CD14-positive monocyte (primary cell): ENCODE data around the gene RER1. TPM values are rescaled to one million over a fixed set of nuclear protein-coding genes. Genes with fewer than 3 reads are reported as not detected.

Experiments
- DNase-seq, 3 donors: peaks; one replicate each; pipeline ENCODE4 v3.0.0-alpha.2; 2011 to 2022
- H2AFZ ChIP-seq: 2 replicates; pipeline ENCODE4 v1.6.0; 2012; ENCODE audit warnings: mild to moderate bottlenecking, low read depth, low read length, inconsistent platforms; ENCODE audit not compliant: insufficient read depth, poor library complexity, severe bottlenecking
- H3K27ac ChIP-seq, 2 donors: 1 replicate in 1 of 2; 2 replicates in 1 of 2; pipeline ENCODE4 v1.5.1; 2012 to 2013; ENCODE audit warnings: low read length in 2 of 2, control low read depth in 1 of 2, inconsistent platforms in 1 of 2, low read depth in 1 of 2, mild to moderate bottlenecking in 1 of 2
- H3K27me3 ChIP-seq, 2 donors: one replicate each; pipeline versions ENCODE4 v1.6.0 to v1.6.1; 2011 to 2013; ENCODE audit warnings: low read length in 2 of 2; ENCODE audit not compliant: control insufficient read depth in 2 of 2, insufficient read depth in 2 of 2
- H3K36me3 ChIP-seq, 2 donors: replicated peaks in 1 of 2; 1 replicate in 1 of 2; 2 replicates in 1 of 2; pipeline versions ENCODE4 v1.5.1 to v1.6.1; 2012 to 2013; ENCODE audit warnings: low read length in 2 of 2, control low read depth in 1 of 2, inconsistent platforms in 1 of 2, mild to moderate bottlenecking in 1 of 2; ENCODE audit not compliant: insufficient read depth in 2 of 2, control insufficient read depth in 1 of 2
- H3K4me1 ChIP-seq, 2 donors: 1 replicate in 1 of 2; 2 replicates in 1 of 2; pipeline versions ENCODE4 v1.5.1 to v1.6.1; 2012 to 2013; ENCODE audit warnings: low read length in 2 of 2, control low read depth in 1 of 2, inconsistent platforms in 1 of 2, mild to moderate bottlenecking in 1 of 2, moderate library complexity in 1 of 2; ENCODE audit not compliant: insufficient read depth in 2 of 2, control insufficient read depth in 1 of 2
- H3K4me2 ChIP-seq: replicated peaks from 2 replicates; pipeline ENCODE3; 2012; ENCODE audit warnings: low read length, moderate library complexity, mild to moderate bottlenecking; ENCODE audit not compliant: poor library complexity, severe bottlenecking; ENCODE audit errors: extremely low read depth
- H3K4me3 ChIP-seq, 3 experiments: fragments of 200-600 bp in 1 of 3; sonication (generic) in 1 of 3; replicated peaks in 1 of 3; 1 replicate in 2 of 3; 2 replicates in 1 of 3; pipeline ENCODE4 v1.5.1; 2011 to 2013; ENCODE audit warnings: low read length in 3 of 3, mild to moderate bottlenecking in 3 of 3, control low read depth in 2 of 3, low read depth in 2 of 3, inconsistent platforms in 1 of 3, moderate library complexity in 1 of 3
- H3K79me2 ChIP-seq: 2 replicates; pipeline ENCODE4 v1.6.0; 2012; ENCODE audit warnings: mild to moderate bottlenecking, control low read depth, inconsistent platforms, low read length, moderate library complexity; ENCODE audit not compliant: insufficient read depth
- H3K9ac ChIP-seq: 2 replicates; pipeline ENCODE4 v1.6.0; 2017; ENCODE audit warnings: low read length, mild to moderate bottlenecking; ENCODE audit not compliant: insufficient read depth, poor library complexity, severe bottlenecking
- H3K9me3 ChIP-seq, 2 donors: replicated peaks in 1 of 2; 1 replicate in 1 of 2; 2 replicates in 1 of 2; pipeline versions ENCODE4 v1.5.1 to v1.6.1; 2012 to 2013; ENCODE audit warnings: low read length in 2 of 2, control low read depth in 1 of 2; ENCODE audit not compliant: control insufficient read depth in 1 of 2, insufficient read depth in 1 of 2
- H4K20me1 ChIP-seq: 2 replicates; pipeline ENCODE4 v1.6.0; 2012; ENCODE audit warnings: mild to moderate bottlenecking, low read length, control low read depth, moderate library complexity; ENCODE audit not compliant: insufficient read depth
- H3K27ac Mint-ChIP-seq, 7 donors: one replicate each; pipeline ENCODE4 v1.8.0; 2020; ENCODE audit warnings: mild to moderate bottlenecking in 7 of 7, mixed read lengths in 7 of 7, moderate library complexity in 6 of 7, inconsistent platforms in 2 of 7
- H3K27me3 Mint-ChIP-seq, 3 donors: one replicate each; pipeline ENCODE4 v1.8.0; 2021 to 2022; ENCODE audit warnings: low read depth in 3 of 3, mild to moderate bottlenecking in 3 of 3, mixed read lengths in 3 of 3, moderate library complexity in 3 of 3, inconsistent platforms in 1 of 3
- H3K36me3 Mint-ChIP-seq, 2 donors: one replicate each; pipeline ENCODE4 v1.8.0; 2020; ENCODE audit warnings: mixed read lengths in 2 of 2, inconsistent platforms in 1 of 2, mild to moderate bottlenecking in 1 of 2
- H3K4me1 Mint-ChIP-seq: one replicate; pipeline ENCODE4 v1.8.0; 2020; ENCODE audit warnings: mild to moderate bottlenecking, mixed read lengths
- H3K4me3 Mint-ChIP-seq, 2 donors: one replicate each; pipeline ENCODE4 v1.8.0; 2020; ENCODE audit warnings: mild to moderate bottlenecking in 2 of 2, mixed read lengths in 2 of 2, moderate library complexity in 1 of 2
- H3K9me3 Mint-ChIP-seq, 7 donors: one replicate each; pipeline ENCODE4 v1.8.0; 2020 to 2022; ENCODE audit warnings: mixed read lengths in 7 of 7, mild to moderate bottlenecking in 6 of 7, moderate library complexity in 6 of 7, inconsistent platforms in 2 of 7
- WGBS: methylation state at CpG from one replicate; pipeline ENCODE4 v1.1.5; 2013; ENCODE audit warnings: missing lambda C conversion rate; ENCODE audit not compliant: insufficient coverage; 5-methylcytosine and 5-hydroxymethylcytosine counted together
- intact Hi-C, 2 donors: fragments of 100-400 bp; cut with micrococcal nuclease; formaldehyde crosslinking; loops; one replicate each; pipeline versions ENCODE4 v1.15.0 to v1.15.1; 2023
- polyA plus RNA-seq, 3 donors: library from polyadenylated mRNA; depleted of rRNA in 1 of 3; unstranded in 2 of 3; stranded (reverse) in 1 of 3; fragments of 300-500 nt in 2 of 3; fragments of >200 nt in 1 of 3; fragmentation: Illumina TruSeq in 2 of 3; gene quantifications; 1 replicate in 2 of 3; 2 replicates in 1 of 3; pipeline ENCODE4 v1.2.3, GENCODE V29; 2012 to 2021
- TF ChIP-seq, protein P1 (sequence below): fragments of 200-600 bp; IDR thresholded peaks from one replicate; pipeline ENCODE4 v1.8.0; 2022; ENCODE audit warnings: antibody characterized with exemption, mild to moderate bottlenecking

RER1 gene
- polyA plus RNA-seq, 3 donors, result 98.3 to 235 (median 193) TPM

DNA sequence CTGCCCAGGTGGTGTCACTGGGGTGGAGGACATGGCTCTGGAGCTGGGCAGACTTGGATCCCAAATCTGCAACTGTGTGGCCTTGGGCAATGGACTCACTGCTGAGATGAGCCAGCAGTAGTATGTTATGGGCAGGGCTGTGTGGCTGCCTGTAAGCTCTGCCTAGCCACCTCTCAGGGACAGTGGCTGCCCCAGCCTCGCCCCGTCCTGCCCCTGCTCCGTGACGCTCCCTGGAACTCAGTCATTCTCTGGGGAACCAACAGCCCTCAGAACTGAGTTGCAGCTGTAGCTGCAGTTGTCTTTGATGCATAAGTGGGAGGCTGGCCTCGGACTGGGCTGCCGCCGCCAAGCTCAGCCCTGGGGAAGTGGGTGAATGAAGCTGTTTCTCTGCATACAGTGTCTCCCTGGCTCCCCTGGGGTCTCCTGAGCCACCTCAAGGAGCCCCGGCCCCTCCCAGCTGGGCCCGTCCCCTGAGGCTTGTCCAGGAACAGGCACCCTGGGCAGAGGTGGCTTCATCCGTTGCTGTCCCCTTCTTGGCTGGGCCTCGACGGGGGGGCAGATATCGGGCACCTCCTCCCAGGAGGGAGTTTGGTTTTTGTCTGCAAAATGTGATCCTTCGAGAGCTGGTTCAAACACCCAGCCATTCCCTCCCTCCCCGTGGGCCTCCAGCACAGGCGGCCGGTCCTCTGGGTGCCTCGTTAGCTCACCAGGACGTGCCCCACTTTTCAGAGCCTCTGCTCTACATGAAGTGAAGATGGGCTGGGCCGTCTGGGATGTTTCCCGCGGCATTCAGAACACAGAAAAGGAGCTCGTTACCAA, 58.2 kb downstream of the RER1 start:
- no peak overlapping the region for H3K27ac ChIP-seq
- intact Hi-C loops, result no loop called here
- H3K36me3 ChIP-seq, result no peaks in the 10 kb centered on the region
- TF ChIP-seq, protein P1, sequence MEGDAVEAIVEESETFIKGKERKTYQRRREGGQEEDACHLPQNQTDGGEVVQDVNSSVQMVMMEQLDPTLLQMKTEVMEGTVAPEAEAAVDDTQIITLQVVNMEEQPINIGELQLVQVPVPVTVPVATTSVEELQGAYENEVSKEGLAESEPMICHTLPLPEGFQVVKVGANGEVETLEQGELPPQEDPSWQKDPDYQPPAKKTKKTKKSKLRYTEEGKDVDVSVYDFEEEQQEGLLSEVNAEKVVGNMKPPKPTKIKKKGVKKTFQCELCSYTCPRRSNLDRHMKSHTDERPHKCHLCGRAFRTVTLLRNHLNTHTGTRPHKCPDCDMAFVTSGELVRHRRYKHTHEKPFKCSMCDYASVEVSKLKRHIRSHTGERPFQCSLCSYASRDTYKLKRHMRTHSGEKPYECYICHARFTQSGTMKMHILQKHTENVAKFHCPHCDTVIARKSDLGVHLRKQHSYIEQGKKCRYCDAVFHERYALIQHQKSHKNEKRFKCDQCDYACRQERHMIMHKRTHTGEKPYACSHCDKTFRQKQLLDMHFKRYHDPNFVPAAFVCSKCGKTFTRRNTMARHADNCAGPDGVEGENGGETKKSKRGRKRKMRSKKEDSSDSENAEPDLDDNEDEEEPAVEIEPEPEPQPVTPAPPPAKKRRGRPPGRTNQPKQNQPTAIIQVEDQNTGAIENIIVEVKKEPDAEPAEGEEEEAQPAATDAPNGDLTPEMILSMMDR, result no peak
- Mint-ChIP-seq H3K9me3 (no peaks in the 10 kb centered on the region), H3K36me3 (no peaks in the 10 kb centered on the region), H3K27me3 (peaks cover 3 to 14% (median 12%) of the 10 kb centered on the region in 3 donors), H3K27ac (no peak overlapping the region), H3K4me3 (no peak overlapping the region), H3K4me1 (no peaks in the 10 kb centered on the region)
- no peak overlapping the region for H3K4me2 ChIP-seq
- no peak overlapping the region for H3K4me3 ChIP-seq
- H2AFZ ChIP-seq, result no peak overlapping the region
- H3K79me2 ChIP-seq, result no peaks in the 10 kb centered on the region
- no peaks in the 10 kb centered on the region for H3K9me3 ChIP-seq
- peaks cover 0 to 5% of the 10 kb centered on the region in 2 donors for H3K27me3 ChIP-seq
- DNase-seq, result no peak
- no peaks in the 10 kb centered on the region for H3K4me1 ChIP-seq
- 85% methylated on average over 18 of the region's 23 CpGs for WGBS
- H4K20me1 ChIP-seq, result no peaks in the 10 kb centered on the region
- H3K9ac ChIP-seq, result no peak overlapping the region

DNA sequence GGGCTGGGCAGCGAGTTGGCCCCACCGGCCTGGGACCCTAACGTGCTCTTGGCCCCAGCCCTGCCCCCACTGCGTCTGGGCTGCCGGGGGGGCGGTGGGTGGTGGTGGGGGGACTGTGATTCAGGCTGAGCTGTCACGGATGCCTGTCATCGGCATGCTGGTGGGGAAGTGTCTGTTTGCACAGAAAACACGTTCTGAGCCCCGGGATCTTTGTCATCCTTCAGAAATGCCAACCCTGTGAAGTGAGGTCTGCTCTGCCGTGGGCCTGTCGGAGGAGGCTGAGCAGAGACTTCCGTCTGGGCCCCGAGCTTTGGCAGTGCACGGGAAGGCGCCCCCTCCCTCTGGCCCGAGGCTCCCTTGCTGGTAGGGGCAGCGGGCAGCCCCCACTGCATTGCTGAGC, 60.1 kb downstream of the RER1 start:
- no peak for DNase-seq
- Mint-ChIP-seq H3K9me3 (no peaks in the 10 kb centered on the region), H3K4me1 (no peaks in the 10 kb centered on the region), H3K27me3 (peaks cover 3 to 6% (median 5%) of the 10 kb centered on the region in 3 donors), H3K36me3 (no peaks in the 10 kb centered on the region), H3K4me3 (no peak overlapping the region), H3K27ac (no peak overlapping the region)
- WGBS, result 44% methylated on average over 14 of the region's 18 CpGs
- no peaks in the 10 kb centered on the region for H3K4me1 ChIP-seq
- no peak overlapping the region for H3K9ac ChIP-seq
- no peaks in the 10 kb centered on the region for H4K20me1 ChIP-seq
- intact Hi-C loops, result no loop called here
- no peaks in the 10 kb centered on the region for H3K9me3 ChIP-seq
- H3K79me2 ChIP-seq, result no peaks in the 10 kb centered on the region
- no peak overlapping the region for H3K27ac ChIP-seq
- no peak overlapping the region for H2AFZ ChIP-seq
- no peaks in the 10 kb centered on the region for H3K27me3 ChIP-seq
- no peak overlapping the region for H3K4me2 ChIP-seq
- no peak overlapping the region for H3K4me3 ChIP-seq
- TF ChIP-seq, protein P1, result no peak
- no peaks in the 10 kb centered on the region for H3K36me3 ChIP-seq
